Neuronal stem cell (in vitro differentiated cells): ENCODE measurements around the gene HS3ST5.
A peak's percentile ranks its signal among the peaks of the same experiment; 100 is the strongest.

Experiments used
- DNase-seq: peaks from one replicate; pipeline ENCODE4 v3.0.0-alpha.2; 2013; ENCODE audit warnings: low spot score
- H2AFZ ChIP-seq: one replicate; pipeline ENCODE4 v1.6.1; 2013; ENCODE audit warnings: mild to moderate bottlenecking, low read length, inconsistent platforms
- H2AK5ac ChIP-seq: 2 replicates; pipeline ENCODE4 v1.6.1; 2013; ENCODE audit warnings: low read depth, mild to moderate bottlenecking, inconsistent platforms, low read length, moderate library complexity, mixed read lengths
- H2BK120ac ChIP-seq: 2 replicates; pipeline ENCODE4 v1.6.1; 2013; ENCODE audit warnings: low read depth, mild to moderate bottlenecking, inconsistent platforms, low read length, moderate library complexity, mixed read lengths
- H2BK12ac ChIP-seq: one replicate; pipeline ENCODE4 v1.6.1; 2013; ENCODE audit warnings: low read length, inconsistent platforms
- H2BK15ac ChIP-seq: 2 replicates; pipeline ENCODE4 v1.6.1; 2013; ENCODE audit warnings: mild to moderate bottlenecking, low read length, inconsistent platforms, mixed read lengths
- H2BK5ac ChIP-seq: one replicate; pipeline ENCODE4 v1.6.1; 2013; ENCODE audit warnings: inconsistent platforms, mild to moderate bottlenecking, low read length, moderate library complexity
- H3K14ac ChIP-seq: one replicate; pipeline ENCODE4 v1.6.1; 2013; ENCODE audit warnings: low read length, inconsistent platforms
- H3K18ac ChIP-seq: 2 replicates; pipeline ENCODE4 v1.6.1; 2013; ENCODE audit warnings: low read length, inconsistent platforms
- H3K23ac ChIP-seq: 2 replicates; pipeline ENCODE4 v1.6.1; 2013; ENCODE audit warnings: low read depth, mild to moderate bottlenecking, mixed read lengths, low read length, inconsistent platforms; ENCODE audit not compliant: poor library complexity
- H3K27ac ChIP-seq: replicated peaks from 3 replicates; pipeline ENCODE4 v1.5.1; 2013; ENCODE audit warnings: low read length, inconsistent platforms
- H3K27me3 ChIP-seq, 3 experiments: 2 replicates each; pipeline ENCODE4 v1.6.1; 2013; ENCODE audit warnings: low read length in 3 of 3, mild to moderate bottlenecking in 2 of 3, inconsistent platforms in 1 of 3, low read depth in 1 of 3, mixed read lengths in 1 of 3, moderate library complexity in 1 of 3; ENCODE audit not compliant: control insufficient read depth in 3 of 3, insufficient read depth in 3 of 3
- H3K36me3 ChIP-seq, 2 donors: replicated peaks in 1 of 2; 2 replicates each; pipeline ENCODE4 v1.6.1; 2013; ENCODE audit warnings: low read length in 2 of 2; ENCODE audit not compliant: control insufficient read depth in 2 of 2, insufficient read depth in 2 of 2
- H3K4ac ChIP-seq: 2 replicates; pipeline ENCODE4 v1.6.1; 2013; ENCODE audit warnings: inconsistent platforms, mild to moderate bottlenecking, low read length, moderate library complexity
- H3K4me1 ChIP-seq, 2 donors: 1 replicate in 1 of 2; 2 replicates in 1 of 2; pipeline ENCODE4 v1.6.1; 2013; ENCODE audit warnings: low read length in 2 of 2, low read depth in 1 of 2; ENCODE audit not compliant: control insufficient read depth in 2 of 2, insufficient read depth in 1 of 2
- H3K4me2 ChIP-seq: one replicate; pipeline ENCODE4 v1.6.1; 2013; ENCODE audit warnings: mild to moderate bottlenecking, low read length, inconsistent platforms; ENCODE audit not compliant: insufficient read depth, poor library complexity, severe bottlenecking
- H3K4me3 ChIP-seq, 2 donors: 2 replicates each; pipeline ENCODE4 v1.5.1; 2013; ENCODE audit warnings: low read length in 2 of 2, mild to moderate bottlenecking in 2 of 2, inconsistent platforms in 1 of 2, moderate library complexity in 1 of 2
- H3K79me1 ChIP-seq: one replicate; pipeline ENCODE4 v1.6.1; 2013; ENCODE audit warnings: low read depth, mild to moderate bottlenecking, inconsistent platforms, low read length, moderate library complexity
- H3K9ac ChIP-seq: one replicate; pipeline ENCODE4 v1.6.1; 2013; ENCODE audit warnings: mild to moderate bottlenecking, low read depth, low read length, inconsistent platforms; ENCODE audit not compliant: poor library complexity
- H3K9me3 ChIP-seq, 2 donors: replicated peaks in 1 of 2; 2 replicates each; pipeline versions ENCODE3 to v1.6.1; 2013; ENCODE audit warnings: low read length in 2 of 2, mild to moderate bottlenecking in 2 of 2, inconsistent platforms in 1 of 2, low read depth in 1 of 2, mixed read lengths in 1 of 2, moderate library complexity in 1 of 2; ENCODE audit not compliant: control insufficient read depth in 2 of 2, insufficient read depth in 1 of 2
- H4K8ac ChIP-seq: one replicate; pipeline ENCODE4 v1.6.1; 2013; ENCODE audit warnings: low read depth, mild to moderate bottlenecking, inconsistent platforms, low read length, moderate library complexity
- H4K91ac ChIP-seq: one replicate; pipeline ENCODE4 v1.6.1; 2013; ENCODE audit warnings: low read length, low read depth, mild to moderate bottlenecking, inconsistent platforms; ENCODE audit not compliant: poor library complexity
- WGBS, 2 donors: extraction: QIAGEN DNeasy Blood & Tissue Kit; methylation state at CpG; one replicate each; pipeline ENCODE4 v1.1.7; 2013; ENCODE audit warnings: missing lambda C conversion rate in 2 of 2, mixed read lengths in 1 of 2; ENCODE audit not compliant: insufficient read length in 2 of 2, insufficient replicate concordance in 1 of 2; ENCODE audit errors: extremely low coverage in 2 of 2; 5-methylcytosine and 5-hydroxymethylcytosine counted together

Gene HS3ST5

GRCh38 chr6:114085211-114085610 lies 257.6 kb downstream of the HS3ST5 start:
- Histone ChIP-seq H2AK5ac (no peak overlapping the region), H3K27me3 (no peaks in the 10 kb centered on the region), H2BK12ac (no peak overlapping the region), H3K4me2 (no peak overlapping the region), H2BK5ac (no peak overlapping the region), H3K9ac (no peak overlapping the region), H3K9me3 (no peaks in the 10 kb centered on the region), H2BK120ac (no peak overlapping the region), H2AFZ (no peak overlapping the region), H3K14ac (no peak overlapping the region), H4K8ac (no peak overlapping the region), H3K23ac (no peak overlapping the region), H3K18ac (no peak overlapping the region), H3K4ac (no peak overlapping the region), H3K27ac (no peak overlapping the region), H4K91ac (no peak overlapping the region), H3K4me1 (no peaks in the 10 kb centered on the region), H3K79me1 (no peaks in the 10 kb centered on the region), H2BK15ac (no peak overlapping the region), H3K4me3 (no peak overlapping the region), H3K36me3 (no peaks in the 10 kb centered on the region)
- no CpG with 5 or more reads among the region's 2 CpGs for WGBS, 2 donors
- no peak for DNase-seq

- DNase-seq: no peak
- H2BK12ac ChIP-seq: no peak overlapping the region
- H2AFZ ChIP-seq: no peak overlapping the region
- no peak overlapping the region for H2BK15ac ChIP-seq
- H3K4me1 ChIP-seq: no peaks in the 10 kb centered on the region
- H4K91ac ChIP-seq: no peak overlapping the region
- no peaks in the 10 kb centered on the region for H3K9me3 ChIP-seq
- H2AK5ac ChIP-seq: no peak overlapping the region
- H3K36me3 ChIP-seq: no peaks in the 10 kb centered on the region
- no peak overlapping the region for H3K18ac ChIP-seq
- no peaks in the 10 kb centered on the region for H3K27me3 ChIP-seq
- H3K27ac ChIP-seq: no peak overlapping the region
- H3K4ac ChIP-seq: no peak overlapping the region
- H2BK120ac ChIP-seq: no peak overlapping the region
- H3K4me2 ChIP-seq: no peak overlapping the region
- no peaks in the 10 kb centered on the region for H3K79me1 ChIP-seq
- H3K23ac ChIP-seq: peak overlapping the region; percentile 61
- no peak overlapping the region for H3K9ac ChIP-seq
- H2BK5ac ChIP-seq: no peak overlapping the region
- peak overlapping the region in 1 of 2 donors; percentile 34 for H3K4me3 ChIP-seq
- no peak overlapping the region for H4K8ac ChIP-seq
- no CpG with 5 or more reads among the region's 16 CpGs for WGBS, 2 donors
- no peak overlapping the region for H3K14ac ChIP-seq
Measured at GRCh38 chr6:114084327-114084890, 258.4 kb downstream of the HS3ST5 start.

- Histone ChIP-seq H2BK120ac (no peak overlapping the region), H3K14ac (no peak overlapping the region), H2AFZ (no peak overlapping the region), H3K9ac (no peak overlapping the region), H3K79me1 (no peaks in the 10 kb centered on the region), H3K36me3 (no peaks in the 10 kb centered on the region), H4K8ac (no peak overlapping the region), H3K27ac (no peak overlapping the region), H2BK15ac (no peak overlapping the region), H3K4me3 (no peak overlapping the region), H3K18ac (no peak overlapping the region), H3K23ac (no peak overlapping the region), H3K4ac (no peak overlapping the region), H3K4me1 (no peaks in the 10 kb centered on the region), H3K27me3 (no peaks in the 10 kb centered on the region), H4K91ac (no peak overlapping the region), H2AK5ac (no peak overlapping the region), H3K9me3 (no peaks in the 10 kb centered on the region), H3K4me2 (no peak overlapping the region), H2BK12ac (no peak overlapping the region), H2BK5ac (no peak overlapping the region)
- no CpG with 5 or more reads among the region's 3 CpGs for WGBS, 2 donors
- DNase-seq: no peak
Measured at GRCh38 chr6:114083251-114083650, 259.6 kb downstream of the HS3ST5 start.

GRCh38 chr6:114081730-114082129 lies 261.1 kb downstream of the HS3ST5 start:
- Histone ChIP-seq H3K23ac (no peak overlapping the region), H3K14ac (no peak overlapping the region), H4K8ac (no peak overlapping the region), H3K36me3 (no peaks in the 10 kb centered on the region), H3K9ac (no peak overlapping the region), H2BK15ac (no peak overlapping the region), H3K18ac (no peak overlapping the region), H2BK120ac (no peak overlapping the region), H3K4ac (no peak overlapping the region), H3K4me1 (no peaks in the 10 kb centered on the region), H2BK5ac (no peak overlapping the region), H3K27me3 (no peaks in the 10 kb centered on the region), H3K4me2 (no peak overlapping the region), H3K27ac (no peak overlapping the region), H4K91ac (no peak overlapping the region), H2AFZ (no peak overlapping the region), H2BK12ac (no peak overlapping the region), H3K79me1 (no peaks in the 10 kb centered on the region), H3K4me3 (no peak overlapping the region), H3K9me3 (no peaks in the 10 kb centered on the region), H2AK5ac (no peak overlapping the region)
- WGBS, 2 donors: 100% methylated on average over 1 of the region's 3 CpGs
- no peak for DNase-seq
